K562 (cell line): Measurements from ENCODE around the gene CCDC9B.

Experiments
- CTCF ChIP-seq, 3 experiments: IDR thresholded peaks in 2 of 3; conservative IDR thresholded peaks in 1 of 3; 2 replicates each; pipeline ENCODE4 v1.5.1; 2011 to 2012; ENCODE audit warnings: low read length in 3 of 3, mild to moderate bottlenecking in 3 of 3, control low read depth in 2 of 3, improper control_type of control experiment in 1 of 3, inconsistent platforms in 1 of 3, low read depth in 1 of 3, mixed read lengths in 1 of 3, moderate library complexity in 1 of 3; ENCODE audit not compliant: insufficient read depth in 2 of 3
- E2F4 ChIP-seq: sonication (generic); formaldehyde crosslinking; IDR thresholded peaks from 2 replicates; pipeline ENCODE4 v1.8.0; 2022; ENCODE audit warnings: mild to moderate bottlenecking, low read depth, missing genetic modification reagents
- EZH2 ChIP-seq: IDR thresholded peaks from 2 replicates; pipeline ENCODE4 v1.6.1; 2012; ENCODE audit warnings: low read depth, mild to moderate bottlenecking, inconsistent platforms, low read length, borderline replicate concordance
- GABPB1 ChIP-seq: sonication (generic); formaldehyde crosslinking; IDR thresholded peaks from 2 replicates; pipeline ENCODE4 v1.8.0; 2022; ENCODE audit warnings: mild to moderate bottlenecking, missing genetic modification reagents
- GTF3C2 ChIP-seq: IDR thresholded peaks from 3 replicates; pipeline ENCODE4 v1.6.1; 2011; ENCODE audit warnings: borderline replicate concordance, mild to moderate bottlenecking, moderate library complexity; ENCODE audit not compliant: insufficient read length; ENCODE audit errors: extremely low read depth
- IRF2 ChIP-seq: sonication (generic); formaldehyde crosslinking; IDR thresholded peaks from 2 replicates; pipeline ENCODE4 v1.8.1; 2022; ENCODE audit warnings: mild to moderate bottlenecking, missing genetic modification reagents
- KLF10 ChIP-seq: fragments of 250-450 bp; sonication (Bioruptor Pico); IDR thresholded peaks from 2 replicates; pipeline ENCODE4 v1.6.1; 2021; ENCODE audit warnings: matching md5 sums
- NFXL1 ChIP-seq: fragments of 450-650 bp; formaldehyde crosslinking; IDR thresholded peaks from 2 replicates; pipeline ENCODE4 v1.4.0; 2021; ENCODE audit warnings: mild to moderate bottlenecking
- NR2F6 ChIP-seq: fragments of 450-650 bp; formaldehyde crosslinking; IDR thresholded peaks from 2 replicates; pipeline ENCODE4 v1.4.0; 2020; ENCODE audit warnings: mild to moderate bottlenecking
- RAD51 ChIP-seq: fragments of 450-650 bp; IDR thresholded peaks from 2 replicates; pipeline ENCODE4 v1.7.1; 2016; ENCODE audit warnings: low read depth, mild to moderate bottlenecking, borderline replicate concordance

GRCh38 chr15:40295877-40296560, 44.7 kb downstream of the CCDC9B start:
- no peak for TF ChIP-seq CTCF (IDR thresholded peaks at IDR 0.05 in 2 of 3, conservative IDR thresholded peaks at IDR 0.05 in 1 of 3; ENCODE audit: insufficient read depth in 2 of 3, low read depth in 1 of 3, low read length in 3 of 3)
- no peak for TF ChIP-seq IRF2
- TF ChIP-seq GTF3C2: no peak
- no peak for TF ChIP-seq EZH2
- TF ChIP-seq NR2F6 (CRISPR knock-in tag): no peak
- no peak for TF ChIP-seq KLF10 (CRISPR knock-in tag)
- TF ChIP-seq GABPB1 (CRISPR knock-in tag): no peak
- TF ChIP-seq NFXL1: no peak
- no peak for TF ChIP-seq E2F4
- TF ChIP-seq RAD51: no peak
